GM12865 (cell line): ENCODE results near the gene BUB1.
"Not testable (repeated sequence)": the region's sequence is repeated elsewhere in the genome, so short reads cannot be mapped to it uniquely, and the experiment has no call there.

Source experiments
- DNase-seq: peaks from one replicate; pipeline ENCODE4 v3.0.0; 2010; ENCODE audit warnings: low read depth
- H3K4me3 ChIP-seq: 2 replicates; pipeline ENCODE4 v1.5.1; 2011; ENCODE audit warnings: mild to moderate bottlenecking, low read depth, low read length, control low read depth
- TF ChIP-seq, protein P1 (sequence below): IDR thresholded peaks from 2 replicates; pipeline ENCODE4 v1.5.1; 2011; ENCODE audit warnings: low read length, control low read depth, low read depth, inconsistent platforms; ENCODE audit not compliant: insufficient read depth; ENCODE audit errors: missing control alignments

BUB1 gene

DNA sequence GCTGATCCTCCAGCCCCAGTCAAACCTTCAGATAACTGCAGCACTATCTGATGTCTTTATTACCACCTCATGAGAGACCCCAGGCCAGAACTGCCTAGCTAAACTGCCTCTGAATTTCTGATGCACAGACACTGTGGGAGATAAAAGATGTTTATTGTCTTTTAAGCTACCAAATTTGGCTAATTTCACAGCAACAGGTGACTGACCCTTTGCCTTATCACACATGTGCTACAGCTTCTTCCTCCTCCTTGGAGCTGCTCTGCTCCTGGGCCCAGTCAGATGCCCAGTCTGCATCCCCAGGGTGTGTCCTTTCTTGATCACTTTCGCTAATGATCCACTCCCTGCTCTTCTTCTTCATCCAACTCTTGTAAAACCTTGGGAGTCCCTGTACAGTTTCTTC is 34.9 kb upstream of the BUB1 start:
- TF ChIP-seq, protein P1, sequence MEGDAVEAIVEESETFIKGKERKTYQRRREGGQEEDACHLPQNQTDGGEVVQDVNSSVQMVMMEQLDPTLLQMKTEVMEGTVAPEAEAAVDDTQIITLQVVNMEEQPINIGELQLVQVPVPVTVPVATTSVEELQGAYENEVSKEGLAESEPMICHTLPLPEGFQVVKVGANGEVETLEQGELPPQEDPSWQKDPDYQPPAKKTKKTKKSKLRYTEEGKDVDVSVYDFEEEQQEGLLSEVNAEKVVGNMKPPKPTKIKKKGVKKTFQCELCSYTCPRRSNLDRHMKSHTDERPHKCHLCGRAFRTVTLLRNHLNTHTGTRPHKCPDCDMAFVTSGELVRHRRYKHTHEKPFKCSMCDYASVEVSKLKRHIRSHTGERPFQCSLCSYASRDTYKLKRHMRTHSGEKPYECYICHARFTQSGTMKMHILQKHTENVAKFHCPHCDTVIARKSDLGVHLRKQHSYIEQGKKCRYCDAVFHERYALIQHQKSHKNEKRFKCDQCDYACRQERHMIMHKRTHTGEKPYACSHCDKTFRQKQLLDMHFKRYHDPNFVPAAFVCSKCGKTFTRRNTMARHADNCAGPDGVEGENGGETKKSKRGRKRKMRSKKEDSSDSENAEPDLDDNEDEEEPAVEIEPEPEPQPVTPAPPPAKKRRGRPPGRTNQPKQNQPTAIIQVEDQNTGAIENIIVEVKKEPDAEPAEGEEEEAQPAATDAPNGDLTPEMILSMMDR, result no peak
- DNase-seq, result no peak

DNA sequence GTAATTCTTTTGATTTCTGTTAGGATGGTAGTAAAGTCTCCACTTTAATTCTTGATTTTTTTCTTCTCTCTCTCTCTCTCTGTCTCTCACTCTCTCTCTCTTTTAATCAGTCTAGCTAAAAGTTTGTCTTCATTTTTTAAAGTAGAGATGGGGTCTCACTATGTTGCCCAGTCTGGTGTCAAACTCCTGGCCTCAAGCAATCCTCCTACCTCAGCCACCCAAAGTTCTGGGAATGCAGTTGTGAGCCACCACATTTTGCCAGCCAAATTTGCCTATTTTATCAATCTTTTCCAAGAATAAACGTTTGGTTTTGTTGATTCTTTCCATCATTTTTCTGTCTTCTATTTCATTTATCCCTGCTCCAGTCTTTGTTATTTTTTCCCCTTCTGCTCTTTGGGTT is 30.6 kb upstream of the BUB1 start:
- no peak for DNase-seq
- no peak overlapping the region for H3K4me3 ChIP-seq
- TF ChIP-seq, protein P1, result no peak

More for the DNA sequence above, 34.9 kb upstream of the BUB1 start:
- no peak overlapping the region for H3K4me3 ChIP-seq

DNA sequence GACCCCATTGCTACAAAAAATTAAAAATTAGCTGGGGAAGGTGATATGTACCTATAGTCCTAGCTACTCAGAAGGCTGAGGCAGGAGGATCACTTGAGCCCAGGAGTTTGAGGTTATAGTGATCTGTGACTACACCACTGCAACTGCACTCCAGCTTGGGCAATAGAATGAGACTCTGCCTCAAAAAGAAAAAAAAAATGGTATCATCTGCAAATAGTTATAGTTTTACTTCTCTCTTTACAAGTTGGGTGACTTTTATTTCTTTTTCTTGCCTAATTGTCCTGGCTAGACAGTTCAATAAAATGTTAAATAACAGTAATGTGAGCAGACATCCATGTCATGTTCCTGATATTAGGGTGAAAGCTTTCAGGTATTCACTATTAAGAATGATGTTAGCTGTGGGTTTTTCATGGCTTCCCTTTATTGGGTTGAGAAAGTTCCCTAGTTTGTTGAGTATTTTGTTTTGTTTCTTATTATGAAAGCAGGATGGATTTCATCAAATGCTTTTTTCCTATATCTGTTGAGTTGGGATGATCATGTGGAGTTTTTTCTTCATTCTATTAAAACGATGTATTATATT is 29.6 kb upstream of the BUB1 start:
- no peak for DNase-seq
- TF ChIP-seq, protein P1, result no peak
- H3K4me3 ChIP-seq, result no peak overlapping the region

DNA sequence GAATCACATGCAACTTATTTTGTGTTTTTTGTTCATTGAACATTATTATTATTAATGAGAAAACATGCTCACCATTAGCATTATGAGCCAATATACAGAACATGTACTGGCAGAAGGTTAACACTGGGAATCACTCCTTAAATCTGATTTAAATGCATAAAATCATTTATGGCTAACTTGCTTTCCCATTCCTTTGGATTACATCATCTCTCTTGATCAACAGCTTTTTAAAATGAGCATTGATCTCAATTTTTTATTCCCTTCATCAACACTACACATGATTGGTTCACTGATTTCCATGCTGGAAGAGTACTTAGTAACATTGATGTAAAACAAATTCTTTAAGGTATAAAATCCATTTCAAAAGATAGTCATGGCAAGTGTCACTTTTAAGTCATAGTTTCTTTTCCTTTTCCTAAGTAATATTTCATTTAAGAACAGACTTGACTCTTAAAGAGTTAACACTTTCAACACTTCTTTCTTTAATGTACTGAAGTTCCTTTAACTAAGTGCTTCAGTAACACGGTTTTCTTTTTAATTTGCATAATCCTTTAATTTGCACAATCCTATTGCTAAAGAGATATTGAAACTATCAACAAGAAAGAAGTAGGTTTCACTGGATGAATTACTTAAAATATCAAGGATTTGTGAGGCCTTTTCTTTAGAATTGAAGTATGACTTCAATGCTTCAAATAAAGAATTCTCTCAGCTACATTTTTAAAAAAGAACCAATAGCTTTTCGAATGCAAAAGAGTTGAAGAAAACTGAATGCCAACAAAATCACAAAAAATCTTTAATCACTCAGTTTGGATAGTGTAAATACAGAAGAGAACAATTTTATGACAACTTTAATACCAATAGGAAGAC is 24.9 kb upstream of the BUB1 start:
- no peak for DNase-seq
- TF ChIP-seq, protein P1, result no peak
- H3K4me3 ChIP-seq, result no peak overlapping the region

DNA sequence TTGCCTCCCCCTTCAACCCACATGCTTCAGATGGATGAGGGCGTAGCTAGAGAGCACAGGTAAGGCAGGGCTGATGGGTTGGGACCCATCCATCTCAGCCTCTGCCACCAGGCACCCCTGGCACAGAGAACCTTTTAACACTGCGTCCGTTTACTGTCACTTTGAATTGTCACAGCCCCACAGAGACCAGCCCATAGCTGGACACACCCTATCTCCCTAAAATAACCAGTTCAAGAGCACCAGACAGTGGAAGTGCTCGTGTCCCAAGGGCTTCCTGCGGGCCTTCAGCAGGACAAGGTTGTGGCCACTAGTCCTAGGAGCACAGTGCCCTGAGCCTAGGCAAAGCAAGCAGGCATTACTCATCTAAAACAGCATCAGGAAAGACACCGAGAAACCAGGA is 20.4 kb upstream of the BUB1 start:
- not testable (repeated sequence) for DNase-seq, H3K4me3 ChIP-seq

DNA sequence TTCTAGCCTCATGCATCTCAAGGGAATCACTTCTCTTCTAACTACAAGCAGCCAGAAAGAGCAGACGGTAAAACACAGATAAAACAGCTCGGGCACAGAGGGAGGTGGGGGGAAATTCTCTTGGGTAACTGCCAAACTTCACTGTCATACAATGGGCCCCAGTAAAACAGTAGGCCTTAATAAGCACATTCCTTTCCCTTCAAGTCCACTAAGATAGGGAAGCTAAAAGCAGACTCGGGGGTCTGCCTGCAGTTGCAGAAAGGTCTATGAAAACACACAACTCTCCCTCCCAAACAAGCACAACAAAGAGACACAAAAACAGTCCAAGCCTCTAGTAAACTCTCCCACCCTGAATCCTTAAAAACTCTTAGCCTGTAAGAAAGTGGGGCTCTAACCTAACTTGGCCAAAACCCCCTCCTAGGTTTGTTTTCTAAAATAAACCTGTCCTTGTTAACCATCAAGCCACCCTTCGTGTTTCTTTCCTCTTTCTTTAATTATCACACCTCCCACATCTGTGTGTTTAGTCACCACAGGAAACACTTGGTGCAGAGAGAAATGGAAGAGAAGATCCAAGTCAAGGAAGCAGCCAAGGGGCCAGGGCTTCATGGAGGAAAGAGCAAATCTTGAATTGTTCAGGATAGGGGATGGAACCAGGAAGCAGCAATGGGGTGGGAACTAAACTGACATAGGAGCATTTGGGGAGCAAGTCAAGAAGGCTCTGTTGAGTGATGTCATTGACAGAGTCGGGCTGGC is 17.5 kb upstream of the BUB1 start:
- DNase-seq, H3K4me3 ChIP-seq: not testable (repeated sequence)

DNA sequence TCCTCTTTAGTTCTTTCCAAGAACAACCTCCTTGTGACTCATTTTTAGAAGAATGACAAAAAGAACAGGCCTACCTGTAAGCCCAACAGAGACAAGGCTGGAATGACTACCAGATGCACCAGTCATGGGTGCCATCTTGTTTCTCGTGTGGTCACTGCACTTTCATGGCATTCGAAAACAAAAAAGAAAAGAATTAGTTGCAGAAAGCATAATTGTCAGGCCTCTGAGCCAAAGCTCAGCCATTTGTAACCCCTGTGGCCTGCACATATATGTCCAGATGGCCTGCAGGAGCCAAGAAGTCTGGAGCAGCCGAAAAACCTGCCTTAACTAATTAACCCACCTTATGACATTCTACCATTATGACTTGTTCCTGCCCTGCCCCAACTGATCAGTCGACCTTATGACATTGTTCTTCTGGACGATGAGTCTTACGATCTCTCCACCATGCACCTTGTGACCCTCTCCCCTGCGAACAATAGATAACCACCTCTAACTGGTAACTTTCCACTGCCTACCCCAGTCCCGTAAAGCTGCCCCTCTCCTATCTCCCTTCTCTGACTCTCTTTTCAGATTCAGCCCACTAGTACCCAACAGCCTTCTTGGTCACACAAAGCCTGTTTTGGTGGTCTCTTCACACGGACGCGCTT is 13.9 kb upstream of the BUB1 start:
- TF ChIP-seq, protein P1, result no peak

More for the DNA sequence above, 13.9 kb upstream of the BUB1 start:
- no peak for DNase-seq
- no peak overlapping the region for H3K4me3 ChIP-seq
